ENCODE results near the gene DDAH1.

Gene DDAH1

DNA sequence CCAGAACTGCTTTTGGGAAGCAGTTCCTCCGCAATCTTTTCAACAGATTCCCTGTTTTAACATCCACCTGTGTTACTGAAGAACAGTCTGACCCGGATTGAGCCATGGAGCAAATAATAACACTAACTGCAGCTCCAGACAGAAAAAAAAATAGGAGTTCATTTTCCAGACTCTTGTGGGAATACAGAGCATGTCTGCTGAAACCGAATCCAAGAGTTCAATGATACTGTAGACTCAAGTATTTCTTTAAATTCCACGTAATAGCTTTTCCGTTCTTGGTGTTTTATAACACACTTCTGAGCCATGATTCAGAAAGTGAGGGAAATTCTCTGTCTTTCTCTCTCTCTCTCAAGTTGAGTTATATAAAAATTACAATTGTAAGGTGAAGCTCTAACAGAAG, 60.6 kb downstream of the DDAH1 start:
- TF ChIP-seq, protein P1, sequence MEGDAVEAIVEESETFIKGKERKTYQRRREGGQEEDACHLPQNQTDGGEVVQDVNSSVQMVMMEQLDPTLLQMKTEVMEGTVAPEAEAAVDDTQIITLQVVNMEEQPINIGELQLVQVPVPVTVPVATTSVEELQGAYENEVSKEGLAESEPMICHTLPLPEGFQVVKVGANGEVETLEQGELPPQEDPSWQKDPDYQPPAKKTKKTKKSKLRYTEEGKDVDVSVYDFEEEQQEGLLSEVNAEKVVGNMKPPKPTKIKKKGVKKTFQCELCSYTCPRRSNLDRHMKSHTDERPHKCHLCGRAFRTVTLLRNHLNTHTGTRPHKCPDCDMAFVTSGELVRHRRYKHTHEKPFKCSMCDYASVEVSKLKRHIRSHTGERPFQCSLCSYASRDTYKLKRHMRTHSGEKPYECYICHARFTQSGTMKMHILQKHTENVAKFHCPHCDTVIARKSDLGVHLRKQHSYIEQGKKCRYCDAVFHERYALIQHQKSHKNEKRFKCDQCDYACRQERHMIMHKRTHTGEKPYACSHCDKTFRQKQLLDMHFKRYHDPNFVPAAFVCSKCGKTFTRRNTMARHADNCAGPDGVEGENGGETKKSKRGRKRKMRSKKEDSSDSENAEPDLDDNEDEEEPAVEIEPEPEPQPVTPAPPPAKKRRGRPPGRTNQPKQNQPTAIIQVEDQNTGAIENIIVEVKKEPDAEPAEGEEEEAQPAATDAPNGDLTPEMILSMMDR (IDR thresholded peaks at IDR 0.05; ENCODE audit: insufficient read depth, low read depth, low read length, missing control alignments), result no peak

GRCh38 chr1:85398391-85399064, 66.4 kb downstream of the DDAH1 start:
- H3K4me3 ChIP-seq (ENCODE audit: low read length), result no peak overlapping the region
- TF ChIP-seq, protein P1 (IDR thresholded peaks at IDR 0.05; ENCODE audit: insufficient read depth, low read depth, low read length, missing control alignments), result peak; percentile 43
- DNase-seq (ENCODE audit: low read depth), result peak; percentile 66

More for the DNA sequence above, 60.6 kb downstream of the DDAH1 start:
- H3K4me3 ChIP-seq (ENCODE audit: low read length), result no peak overlapping the region
- no peak for DNase-seq (ENCODE audit: low read depth)

DNA sequence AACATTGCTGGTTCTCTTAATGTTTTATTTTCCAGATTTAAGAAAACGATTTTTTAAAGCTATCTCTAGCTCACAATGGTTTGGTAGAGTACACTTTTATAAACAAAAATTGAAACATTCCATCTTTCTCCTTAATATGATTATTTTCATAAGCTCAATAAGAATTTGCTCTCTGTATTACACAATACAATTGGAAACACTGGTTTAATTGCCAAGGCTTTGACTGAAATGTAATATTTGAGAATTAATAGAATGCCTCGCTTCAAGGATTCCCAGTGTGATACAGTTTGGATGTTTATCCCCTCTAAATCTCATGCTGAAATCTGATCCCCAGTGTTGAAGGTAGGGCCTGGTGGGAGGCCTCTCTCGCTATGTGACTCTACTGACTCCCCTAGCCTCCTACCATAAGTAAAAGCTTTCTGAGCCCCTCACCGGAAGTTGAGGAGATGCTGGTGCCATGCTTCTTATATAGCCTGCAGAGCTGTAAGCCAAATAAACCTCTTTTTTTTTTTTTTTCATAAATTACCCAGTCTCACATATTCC, 67.4 kb downstream of the DDAH1 start:
- no peak overlapping the region for H3K4me3 ChIP-seq (ENCODE audit: low read length)
- TF ChIP-seq, protein P1 (IDR thresholded peaks at IDR 0.05; ENCODE audit: insufficient read depth, low read depth, low read length, missing control alignments), result no peak
- no peak for DNase-seq (ENCODE audit: low read depth)

DNA sequence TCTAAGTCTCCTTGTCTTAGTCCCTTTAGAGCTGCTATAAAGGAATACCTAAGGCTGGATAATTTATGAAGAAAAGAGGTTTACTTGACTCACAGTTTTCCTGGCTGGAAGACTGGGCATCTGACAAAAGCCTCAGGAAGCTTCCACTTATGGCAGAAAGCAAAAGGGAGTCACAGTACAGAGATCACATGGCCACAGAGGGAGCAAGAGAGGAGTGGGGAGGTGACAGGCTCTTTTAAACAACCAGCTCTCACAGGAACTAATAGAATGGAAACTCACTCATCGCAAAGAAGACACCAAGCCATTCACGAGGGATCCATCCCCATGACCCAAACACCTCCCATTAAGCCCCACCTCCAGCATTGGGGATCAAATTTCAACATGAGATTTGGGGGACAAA, 68.8 kb downstream of the DDAH1 start:
- H3K4me3 ChIP-seq (ENCODE audit: low read length), result no peak overlapping the region
- TF ChIP-seq, protein P1 (IDR thresholded peaks at IDR 0.05; ENCODE audit: insufficient read depth, low read depth, low read length, missing control alignments), result no peak
- no peak for DNase-seq (ENCODE audit: low read depth)

GRCh38 chr1:85394130-85394529, 70.8 kb downstream of the DDAH1 start:
- TF ChIP-seq, protein P1 (IDR thresholded peaks at IDR 0.05; ENCODE audit: insufficient read depth, low read depth, low read length, missing control alignments), result no peak
- DNase-seq (ENCODE audit: low read depth), result no peak
- H3K4me3 ChIP-seq (ENCODE audit: low read length), result no peak overlapping the region

DNA sequence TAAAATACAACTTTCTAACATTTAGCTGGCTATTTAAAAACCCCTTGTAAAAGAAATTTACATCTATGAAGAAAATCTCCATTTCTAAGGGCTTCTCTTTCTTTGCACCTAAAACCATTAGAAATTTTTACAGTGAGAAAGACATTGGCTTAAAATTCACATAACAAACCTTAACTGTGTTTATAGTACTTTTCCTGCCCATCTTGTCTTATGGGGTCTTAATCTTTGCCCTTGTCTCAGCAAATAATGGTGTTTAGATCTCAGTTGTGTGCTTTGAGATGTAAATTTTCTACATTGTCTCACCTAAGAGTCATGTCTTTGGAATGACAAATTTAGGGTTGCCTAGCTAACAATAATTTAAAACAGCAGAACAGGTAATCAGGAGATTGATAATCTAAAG, 71.5 kb downstream of the DDAH1 start:
- H3K4me3 ChIP-seq (ENCODE audit: low read length), result no peak overlapping the region
- TF ChIP-seq, protein P1 (IDR thresholded peaks at IDR 0.05; ENCODE audit: insufficient read depth, low read depth, low read length, missing control alignments), result no peak
- no peak for DNase-seq (ENCODE audit: low read depth)

DNA sequence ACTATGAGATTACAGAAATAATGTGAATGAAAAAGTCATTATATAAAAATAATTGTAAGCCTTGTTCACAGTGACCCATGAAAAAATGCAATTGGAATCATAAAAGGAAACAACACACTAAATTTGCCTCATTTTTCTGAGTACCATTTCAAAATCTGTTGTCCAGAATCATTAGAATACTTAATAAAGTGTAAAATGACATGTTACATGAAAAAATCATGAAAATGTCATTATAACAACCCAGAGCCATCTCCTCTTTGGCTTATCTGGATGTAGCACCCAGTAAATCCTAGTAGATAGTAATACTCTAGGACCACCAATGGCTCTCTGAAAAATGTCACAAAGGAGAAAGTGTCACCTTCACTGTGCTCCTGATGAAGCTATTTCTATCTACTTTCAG, 76.5 kb downstream of the DDAH1 start:
- DNase-seq (ENCODE audit: low read depth), result no peak
- TF ChIP-seq, protein P1 (IDR thresholded peaks at IDR 0.05; ENCODE audit: insufficient read depth, low read depth, low read length, missing control alignments), result no peak
- H3K4me3 ChIP-seq (ENCODE audit: low read length), result no peak overlapping the region

Measured in epithelial cell of esophagus (primary cell).